HG02973 (cell line): ENCODE results near the gene B3GAT2.
"Not testable (repeated sequence)": the region's sequence is repeated elsewhere in the genome, so short reads cannot be mapped to it uniquely, and the experiment has no call there.

Source experiments
- ATAC-seq: cut with Tn5 transposase; IDR thresholded peaks from one replicate; pipeline ENCODE4 v1.9.1; 2021; ENCODE audit warnings: moderate library complexity; ENCODE audit not compliant: unreplicated experiment

The B3GAT2 gene, protein sequence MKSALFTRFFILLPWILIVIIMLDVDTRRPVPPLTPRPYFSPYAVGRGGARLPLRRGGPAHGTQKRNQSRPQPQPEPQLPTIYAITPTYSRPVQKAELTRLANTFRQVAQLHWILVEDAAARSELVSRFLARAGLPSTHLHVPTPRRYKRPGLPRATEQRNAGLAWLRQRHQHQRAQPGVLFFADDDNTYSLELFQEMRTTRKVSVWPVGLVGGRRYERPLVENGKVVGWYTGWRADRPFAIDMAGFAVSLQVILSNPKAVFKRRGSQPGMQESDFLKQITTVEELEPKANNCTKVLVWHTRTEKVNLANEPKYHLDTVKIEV

DNA sequence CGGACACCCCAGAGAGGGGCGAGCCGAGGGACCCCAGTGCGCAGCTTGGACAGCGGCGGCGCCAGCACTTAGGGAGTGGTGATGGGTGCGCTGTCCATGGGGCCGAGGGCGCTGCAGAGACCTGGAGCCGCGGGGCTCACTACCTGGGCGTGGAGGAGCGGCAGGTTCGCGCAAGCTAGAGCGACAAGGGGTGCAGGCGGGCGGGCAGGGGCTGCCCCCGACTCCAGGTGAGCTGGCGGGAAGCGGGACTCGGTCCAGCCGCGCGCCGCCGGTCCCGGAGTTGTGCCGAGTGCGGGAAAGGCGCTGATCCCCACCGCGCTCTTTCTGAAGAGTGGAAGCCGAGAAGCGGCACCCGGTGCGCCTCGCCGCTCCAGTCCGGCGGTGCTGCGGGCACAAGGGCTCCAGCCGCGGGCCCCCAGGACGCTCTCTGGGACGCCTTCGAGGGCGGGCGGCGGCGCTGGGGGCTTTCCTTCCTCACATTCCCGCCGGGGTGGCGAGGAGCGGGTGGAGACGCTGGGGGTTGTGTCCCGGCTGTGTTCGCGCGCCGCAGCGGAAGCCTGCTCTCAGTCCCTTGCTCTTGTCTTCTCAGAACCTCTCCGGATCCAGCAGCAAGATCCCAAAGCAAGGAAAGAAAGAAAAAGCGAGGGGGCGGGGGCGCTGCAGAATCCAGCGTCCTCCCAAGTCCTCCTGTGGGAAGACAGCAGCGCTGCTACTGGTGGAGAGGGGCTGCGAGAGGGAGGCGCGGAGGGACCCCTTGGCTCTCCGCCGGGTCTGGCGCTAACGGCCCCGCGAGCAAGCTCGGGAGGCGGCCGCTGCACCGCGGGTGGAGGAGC is at the start of gene B3GAT2:
TSS of gene B3GAT2 (minus strand) at position 610 of the 833 bp plus-strand sequence. CDS start 631 bp downstream, outside the sequence.
- peak; percentile 10 for ATAC-seq

DNA sequence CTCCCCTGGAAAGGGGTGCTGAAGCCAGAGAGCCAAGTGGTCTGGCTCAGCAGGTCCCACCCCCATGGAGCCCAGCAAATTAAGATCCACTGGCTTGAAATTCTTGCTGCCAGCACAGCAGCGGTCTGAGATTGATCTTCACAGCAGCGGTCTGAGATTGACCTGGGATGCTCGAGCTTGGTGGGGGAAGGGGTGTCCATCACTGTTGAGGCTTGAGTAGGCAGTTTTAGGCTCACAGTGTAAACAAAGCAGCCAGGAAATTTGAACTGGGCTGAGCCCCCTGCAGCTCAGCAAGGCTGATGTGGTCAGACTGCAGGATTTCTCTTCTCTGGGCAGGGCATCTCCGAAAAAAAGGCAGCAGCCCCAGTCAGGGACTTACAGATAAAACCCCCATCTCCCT is 41.3 kb upstream of the B3GAT2 start:
- ATAC-seq = no peak

DNA sequence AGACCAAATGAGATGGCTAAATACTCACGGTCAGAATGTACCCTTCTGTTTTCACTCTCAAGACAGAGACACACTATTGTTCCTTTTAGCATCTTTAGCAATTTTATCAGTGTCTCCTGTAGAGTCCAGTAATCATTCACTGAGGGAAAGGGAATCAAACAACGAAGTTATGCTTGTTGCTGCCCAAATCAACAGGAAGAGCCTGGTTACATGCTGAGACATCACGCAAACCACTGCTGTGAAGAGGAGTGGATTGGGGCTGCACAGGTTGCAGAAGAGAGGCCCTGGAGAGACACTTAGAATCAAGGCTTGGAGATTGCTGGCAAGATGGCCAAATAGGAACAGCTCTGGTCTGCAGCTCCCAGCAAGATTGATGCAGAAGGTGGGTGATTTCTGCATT is 40.5 kb upstream of the B3GAT2 start:
- no peak for ATAC-seq

DNA sequence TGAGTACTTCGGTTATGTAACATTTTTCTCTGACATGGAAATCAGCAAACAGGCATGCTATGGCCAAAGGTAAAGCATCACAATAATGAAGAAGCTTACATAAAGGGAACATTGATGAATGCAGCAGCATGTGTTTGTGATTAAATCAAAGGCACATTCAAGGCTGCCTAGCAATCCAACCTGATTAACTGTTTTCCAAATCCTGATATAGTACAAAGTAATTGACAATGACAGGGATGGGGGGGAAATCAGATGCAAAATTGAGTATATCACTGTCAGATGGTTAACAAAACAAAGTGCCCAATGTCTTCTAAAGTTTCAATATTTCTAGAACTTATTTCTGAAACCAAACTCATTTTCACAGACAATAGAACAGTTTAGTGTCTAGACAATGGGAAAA is 39.2 kb upstream of the B3GAT2 start:
- ATAC-seq = no peak

DNA sequence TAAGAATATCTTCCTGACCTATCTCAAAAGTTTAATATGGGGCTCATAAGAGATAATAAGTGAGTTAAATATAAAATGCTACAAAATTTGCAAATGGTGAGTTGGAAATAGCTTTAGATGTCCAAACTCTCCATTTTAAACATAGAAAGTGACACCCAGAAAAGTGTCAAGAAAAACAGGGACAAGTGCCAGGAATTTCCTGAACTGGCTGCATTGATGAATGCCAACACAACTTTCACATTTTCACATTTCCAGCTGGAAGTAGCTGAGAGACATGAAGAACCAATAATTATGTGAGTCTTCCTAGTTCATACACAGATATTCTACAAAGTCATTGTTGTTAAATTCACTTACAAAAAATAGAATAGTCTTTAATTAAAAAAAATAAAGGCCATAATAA is 38.6 kb upstream of the B3GAT2 start:
- ATAC-seq = no peak

DNA sequence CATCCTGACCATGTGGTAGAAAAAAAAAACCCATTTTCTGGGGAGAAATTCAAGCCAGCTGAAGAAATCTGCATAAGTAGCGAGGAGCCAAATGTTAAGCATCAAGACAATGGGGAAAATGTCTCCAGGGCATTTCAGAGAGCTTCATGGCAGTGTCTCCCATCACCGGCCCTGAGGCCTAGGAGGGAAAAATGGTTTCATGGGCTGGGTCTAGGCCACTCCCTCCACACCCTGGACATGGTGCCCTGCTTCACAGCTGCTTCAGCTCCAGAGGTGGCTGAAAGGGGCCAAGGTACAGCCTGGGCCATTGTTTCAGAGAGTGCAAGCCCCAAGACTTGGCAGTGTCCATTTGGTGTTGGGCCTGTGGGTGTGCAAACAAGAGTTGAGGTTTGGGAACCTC is 34.4 kb upstream of the B3GAT2 start:
- ATAC-seq = no peak

DNA sequence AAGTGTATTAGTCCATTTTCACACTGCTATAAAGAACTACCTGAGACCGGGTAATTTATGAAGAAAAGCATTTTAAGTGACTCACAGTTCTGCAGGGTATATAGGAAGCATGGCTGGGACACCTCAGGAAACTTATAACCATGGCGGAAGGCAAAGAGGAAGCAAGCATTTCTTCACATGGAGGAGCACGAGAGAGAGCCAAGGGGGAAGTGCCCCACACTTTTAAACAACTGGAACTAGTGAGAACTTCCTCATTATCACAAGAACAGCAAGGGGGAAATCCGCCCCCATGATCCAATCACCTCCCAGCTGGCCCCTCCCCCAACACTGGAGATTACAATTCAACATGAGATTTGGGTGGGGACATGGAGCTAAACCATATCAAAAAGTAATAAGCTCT is 28.3 kb upstream of the B3GAT2 start:
- ATAC-seq = no peak

DNA sequence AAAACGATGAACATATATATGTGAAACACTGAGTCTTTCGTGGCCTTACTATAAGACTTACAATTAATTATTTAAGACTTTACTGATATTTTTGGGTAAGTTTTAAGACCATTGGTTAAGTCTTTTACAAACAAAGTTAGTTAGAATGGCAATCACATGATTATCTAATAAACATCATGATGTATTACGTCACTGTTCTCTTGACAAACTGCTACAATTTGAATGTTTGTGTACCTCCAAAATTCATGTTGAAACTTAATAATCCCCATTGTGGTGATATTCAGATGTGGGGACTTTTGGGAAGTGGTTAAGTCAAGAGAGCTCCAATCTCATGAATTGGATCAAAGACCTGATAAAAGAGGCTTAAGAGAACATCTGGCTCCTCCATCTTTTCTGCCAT is 25.9 kb upstream of the B3GAT2 start:
- no peak for ATAC-seq

DNA sequence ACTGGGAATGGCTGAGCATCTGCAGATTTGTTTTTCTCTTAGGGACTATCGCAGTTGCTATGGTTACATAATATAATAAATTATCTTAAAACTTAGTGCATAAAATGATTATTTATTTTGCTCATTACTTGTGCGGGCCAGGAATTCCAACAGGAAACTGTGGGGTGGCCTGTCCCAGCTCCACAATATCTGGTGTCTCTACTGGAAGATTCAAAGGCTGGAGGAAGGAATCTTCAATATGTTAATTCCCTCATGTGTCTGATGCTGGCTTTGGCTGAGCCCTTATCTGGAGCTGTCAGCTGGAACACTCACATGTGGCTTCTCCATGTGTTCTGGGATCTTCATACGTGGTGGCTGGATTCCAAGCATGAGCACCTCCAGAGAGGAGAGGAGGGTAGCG is 23.9 kb upstream of the B3GAT2 start:
- ATAC-seq = no peak

DNA sequence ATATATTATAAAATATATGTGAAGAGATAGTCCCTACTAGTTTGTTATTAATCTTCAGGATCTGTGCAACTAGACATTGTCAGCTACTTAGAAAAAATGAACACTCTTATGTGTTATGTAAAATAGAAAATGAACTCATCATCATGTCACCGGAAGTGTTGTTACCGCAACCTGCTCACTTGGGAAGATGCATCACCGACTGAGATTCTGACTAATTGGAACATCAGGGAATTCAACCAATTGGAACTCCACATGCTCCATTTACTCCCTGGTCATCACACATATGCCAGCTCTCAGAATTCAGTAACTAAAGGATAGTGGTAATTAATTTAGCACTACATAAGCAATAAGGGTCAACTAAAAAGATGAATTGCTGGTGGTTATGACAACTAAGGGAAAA is 16.7 kb upstream of the B3GAT2 start:
- no peak for ATAC-seq

DNA sequence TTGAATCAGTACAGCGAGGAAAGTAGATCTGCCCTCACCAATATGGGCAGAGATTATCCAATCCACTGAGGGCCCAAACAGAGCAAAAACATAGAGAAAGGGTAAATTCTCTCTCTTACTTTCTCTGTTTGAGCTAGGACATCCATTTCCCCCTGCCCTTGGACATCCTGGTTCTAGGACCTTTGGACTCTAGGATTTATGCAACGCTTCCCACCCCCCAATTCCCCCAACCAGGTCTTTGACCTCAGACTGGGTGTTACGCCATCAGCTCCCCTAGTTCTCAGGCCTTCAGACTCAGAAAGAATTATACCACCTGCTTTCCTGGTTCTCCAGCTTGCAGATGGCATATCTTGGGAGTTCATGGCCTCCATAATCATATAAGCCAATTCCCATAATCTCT is 10.2 kb upstream of the B3GAT2 start:
- ATAC-seq = no peak

DNA sequence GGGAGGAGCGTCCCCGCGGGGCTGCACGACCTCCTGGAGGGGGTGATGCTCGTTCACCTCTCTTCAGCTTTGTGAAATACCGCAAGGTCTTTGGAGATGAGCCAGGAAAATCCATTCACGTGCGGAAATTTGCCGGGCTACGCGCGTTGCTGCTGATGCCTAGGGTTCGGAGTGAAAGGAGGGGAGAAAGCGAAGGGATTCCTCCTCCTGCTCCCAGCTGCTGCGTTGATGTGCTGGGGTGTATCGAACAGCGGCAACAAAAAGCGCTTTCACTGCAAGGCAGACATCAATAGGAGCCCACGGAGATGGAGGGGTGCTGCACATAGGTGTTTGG is 391 bp upstream of the B3GAT2 start:
- ATAC-seq = no peak

DNA sequence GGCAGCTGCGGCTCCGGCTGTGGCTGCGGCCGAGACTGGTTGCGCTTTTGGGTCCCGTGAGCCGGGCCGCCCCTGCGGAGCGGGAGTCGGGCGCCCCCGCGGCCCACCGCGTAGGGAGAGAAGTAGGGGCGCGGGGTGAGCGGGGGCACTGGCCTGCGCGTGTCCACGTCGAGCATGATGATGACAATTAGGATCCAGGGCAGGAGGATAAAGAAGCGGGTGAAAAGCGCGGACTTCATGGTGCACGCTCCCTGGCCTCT is 739 bp downstream of the B3GAT2 start:
- ATAC-seq = no peak

DNA sequence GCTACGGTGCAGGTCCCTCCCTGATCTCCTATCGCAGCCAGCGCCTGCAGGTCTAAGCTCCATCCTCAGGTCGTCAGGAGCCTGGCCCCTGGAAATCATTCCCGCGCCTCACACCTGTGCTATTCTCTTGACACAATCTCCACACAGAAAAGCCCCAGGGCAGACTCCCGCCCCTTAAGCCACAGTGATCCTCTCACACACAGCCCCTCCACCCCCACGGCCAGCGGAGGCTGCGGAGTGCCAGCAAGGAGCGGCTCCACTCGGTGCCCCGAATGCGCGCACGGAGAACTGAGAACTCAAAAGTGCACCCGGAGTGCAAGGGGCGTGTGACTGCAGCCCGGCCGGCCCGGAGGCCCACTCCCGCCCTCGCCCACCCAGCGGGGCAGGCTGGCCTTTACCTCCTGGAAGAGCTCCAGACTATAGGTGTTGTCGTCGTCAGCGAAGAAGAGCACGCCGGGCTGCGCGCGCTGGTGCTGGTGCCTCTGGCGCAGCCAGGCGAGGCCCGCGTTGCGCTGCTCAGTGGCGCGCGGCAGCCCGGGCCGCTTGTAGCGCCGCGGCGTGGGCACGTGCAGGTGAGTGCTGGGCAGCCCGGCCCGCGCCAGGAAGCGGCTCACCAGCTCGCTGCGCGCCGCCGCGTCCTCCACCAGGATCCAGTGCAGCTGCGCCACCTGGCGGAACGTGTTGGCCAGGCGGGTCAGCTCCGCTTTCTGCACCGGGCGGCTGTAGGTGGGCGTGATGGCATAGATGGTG is 1.2 kb downstream of the B3GAT2 start:
- peak; percentile 94 for ATAC-seq

DNA sequence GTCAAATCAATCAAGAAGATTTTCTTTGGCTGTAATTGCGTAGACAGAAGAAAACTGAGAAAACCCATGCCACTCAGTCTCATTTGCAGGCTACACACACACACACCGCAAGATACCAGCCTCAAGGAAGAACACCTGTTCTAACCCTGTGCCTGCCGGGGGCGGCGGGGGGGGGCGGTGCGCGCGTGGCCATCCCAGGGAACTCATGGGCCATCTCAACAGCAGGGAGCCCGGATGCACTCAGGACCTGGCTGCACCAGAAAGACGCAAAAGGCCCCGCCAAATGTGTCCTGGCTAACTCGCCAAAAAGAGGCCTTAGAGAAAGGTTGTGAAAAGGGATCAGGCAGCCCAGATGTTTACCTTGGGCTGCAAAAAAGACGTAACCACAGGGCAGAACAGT is 2.1 kb downstream of the B3GAT2 start:
- no peak for ATAC-seq

DNA sequence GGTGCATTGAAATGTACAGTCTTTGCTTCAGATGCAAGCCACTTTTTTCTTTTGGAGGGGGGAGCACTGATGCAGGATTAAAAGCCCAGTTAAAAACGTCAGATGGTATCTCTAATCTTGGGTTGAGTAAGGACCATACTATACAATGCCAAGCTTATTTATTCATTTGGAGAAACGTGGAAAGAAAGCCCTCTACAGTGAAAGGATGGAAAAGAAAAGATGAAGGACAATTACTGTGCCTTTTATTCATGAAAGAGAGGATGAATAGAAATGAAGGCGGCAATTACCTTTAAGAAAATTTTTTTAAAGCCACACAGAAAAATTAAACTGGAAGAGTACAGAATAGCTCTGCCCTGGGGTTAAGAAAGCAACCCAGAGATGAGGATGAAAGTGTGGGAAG is 2.7 kb downstream of the B3GAT2 start:
- no peak for ATAC-seq

DNA sequence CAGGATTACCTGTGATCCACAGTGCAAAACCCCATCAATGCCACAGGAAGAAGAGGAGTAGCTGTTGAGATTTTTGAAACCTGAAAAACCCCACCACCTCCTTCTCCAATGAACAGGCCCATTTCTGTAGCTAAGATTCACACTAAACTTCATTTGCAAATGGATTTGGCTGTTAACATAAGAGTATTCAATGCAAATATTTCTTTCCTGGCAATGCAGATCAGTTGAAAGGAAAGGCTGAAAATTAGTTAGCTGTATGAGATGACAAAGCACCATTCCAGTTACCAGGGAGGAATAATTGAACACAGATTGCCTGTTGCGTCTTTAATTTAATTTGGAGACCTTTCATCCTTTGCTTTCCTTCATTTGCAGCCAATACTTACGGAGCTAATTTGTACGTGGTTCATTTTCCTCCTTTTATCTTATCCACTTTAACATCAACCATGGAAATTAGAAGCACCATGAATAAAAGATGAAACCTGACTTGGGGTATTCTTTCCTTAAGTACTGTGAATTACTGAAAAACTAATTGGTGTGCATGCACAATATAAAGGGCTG is 4.2 kb downstream of the B3GAT2 start:
- ATAC-seq = no peak

DNA sequence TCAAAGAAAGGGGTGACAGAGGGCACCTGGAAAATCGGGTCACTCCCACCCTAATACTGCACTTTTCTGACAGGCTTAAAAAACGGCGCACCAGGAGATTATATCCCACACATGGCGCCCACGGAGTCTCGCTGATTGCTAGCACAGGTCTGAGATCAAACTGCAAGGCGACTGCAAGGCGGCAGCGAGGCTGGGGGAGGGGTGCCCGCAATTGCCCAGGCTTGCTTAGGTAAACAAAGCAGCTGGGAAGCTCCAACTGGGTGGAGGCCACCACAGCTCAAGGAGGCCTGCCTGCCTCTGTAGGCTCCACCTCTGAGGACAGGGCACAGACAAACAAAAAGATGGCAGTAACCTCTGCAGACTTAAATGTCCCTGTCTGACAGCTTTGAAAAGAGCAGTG is 12.5 kb downstream of the B3GAT2 start:
- not testable (repeated sequence) for ATAC-seq

DNA sequence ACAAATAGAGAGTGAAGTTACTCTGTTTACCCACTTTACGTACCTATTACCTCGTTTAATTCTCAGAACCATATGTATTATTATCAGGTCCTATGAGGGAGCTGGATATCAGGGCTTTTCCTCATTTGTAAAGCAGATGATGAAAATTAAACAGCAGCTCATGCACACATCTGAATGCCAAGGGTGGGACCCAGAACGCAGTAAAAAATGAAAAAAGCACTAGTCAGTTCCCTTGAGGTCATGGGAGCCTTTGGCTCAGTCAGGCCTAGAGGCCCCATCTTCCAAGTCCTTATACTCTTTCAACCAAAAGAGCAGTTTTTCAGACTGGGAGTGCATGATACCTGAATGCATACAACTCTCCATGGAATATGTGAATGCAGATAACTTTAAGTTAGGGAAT is 23.0 kb downstream of the B3GAT2 start:
- ATAC-seq = no peak

DNA sequence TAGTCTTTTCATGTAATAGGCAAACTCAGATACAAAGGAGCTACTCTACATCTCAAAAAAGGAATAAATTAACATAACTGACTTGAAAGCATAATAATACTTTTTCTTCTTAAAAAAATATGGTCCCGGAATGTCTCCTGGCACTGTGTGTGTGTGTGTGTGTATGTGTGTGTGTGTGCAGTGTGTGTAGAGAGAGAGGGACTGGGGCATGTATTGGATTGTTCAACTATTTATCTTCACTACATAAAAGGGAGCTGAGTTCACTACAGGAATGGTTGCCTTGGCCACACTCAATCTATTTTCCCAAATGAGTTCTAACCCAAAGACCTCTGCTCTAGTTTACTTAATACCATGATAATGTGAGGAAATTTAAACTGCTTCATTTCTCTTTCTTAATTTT is 51.1 kb downstream of the B3GAT2 start:
- ATAC-seq = no peak

DNA sequence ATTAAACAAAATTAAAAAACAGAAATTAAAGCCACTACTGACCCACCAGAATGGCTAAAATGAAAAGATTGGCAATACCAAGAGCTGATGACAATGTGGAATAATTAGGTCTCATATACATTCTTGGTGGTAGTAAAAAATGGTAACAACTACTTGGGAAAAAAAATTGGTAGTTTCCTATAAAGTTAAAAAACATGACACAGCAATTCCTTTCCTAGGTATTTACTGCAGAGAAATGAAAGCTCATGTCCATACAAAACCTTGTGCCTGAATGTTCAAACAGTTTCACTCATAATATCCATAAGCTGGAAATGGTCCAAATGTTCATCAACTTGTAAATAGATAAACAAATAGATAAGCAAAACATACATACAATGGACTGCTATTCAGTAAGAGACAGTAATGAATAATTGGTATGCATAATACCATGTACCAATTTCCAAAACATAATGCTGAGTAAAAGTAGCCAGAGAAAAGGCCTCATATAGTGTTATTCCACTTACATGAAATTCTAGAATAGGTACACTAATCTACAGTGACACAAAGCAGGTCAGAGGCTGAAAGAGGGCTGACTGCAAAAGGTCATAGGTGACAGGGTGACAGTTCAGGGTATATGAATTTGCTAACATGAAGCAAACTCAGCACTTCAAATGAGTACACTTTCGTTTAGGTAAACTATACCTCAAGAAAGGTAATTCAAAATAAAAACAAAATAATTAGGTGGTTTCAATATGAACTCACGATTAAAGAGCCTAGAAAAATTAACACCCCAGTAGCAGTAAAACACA is 53.0 kb downstream of the B3GAT2 start:
- ATAC-seq = no peak
